Spinal cord (tissue), 10 donors: Measurements from ENCODE around the gene CRYBB3. TPM values are rescaled to one million over a fixed set of nuclear protein-coding genes. Genes with fewer than 3 reads are reported as not detected.

Experiments
- DNase-seq, 6 donors: peaks; one replicate each; pipeline versions ENCODE4 v3.0.0 to v3.0.0-alpha.2; 2013 to 2015; ENCODE audit warnings: low spot score in 6 of 6, low read depth in 4 of 6
- H3K27ac ChIP-seq: one replicate; pipeline ENCODE4 v1.5.1; 2013; ENCODE audit warnings: low read depth, low read length, control low read depth
- H3K27me3 ChIP-seq: one replicate; pipeline ENCODE4 v1.6.1; 2013; ENCODE audit warnings: low read length; ENCODE audit not compliant: control insufficient read depth, insufficient read depth
- H3K36me3 ChIP-seq: one replicate; pipeline ENCODE4 v1.6.1; 2013; ENCODE audit warnings: low read length; ENCODE audit not compliant: control insufficient read depth, insufficient read depth
- H3K4me1 ChIP-seq: one replicate; pipeline ENCODE4 v1.6.1; 2013; ENCODE audit warnings: low read length; ENCODE audit not compliant: control insufficient read depth, insufficient read depth
- H3K4me3 ChIP-seq: one replicate; pipeline ENCODE4 v1.5.1; 2013; ENCODE audit warnings: low read depth, low read length, control low read depth
- H3K9me3 ChIP-seq: one replicate; pipeline ENCODE4 v1.6.1; 2013; ENCODE audit warnings: low read length; ENCODE audit not compliant: control insufficient read depth, insufficient read depth
- WGBS: methylation state at CpG from one replicate; pipeline ENCODE4 v1.1.5; 2013; ENCODE audit warnings: missing lambda C conversion rate; ENCODE audit not compliant: insufficient coverage; 5-methylcytosine and 5-hydroxymethylcytosine counted together
- polyA plus RNA-seq, 2 donors: library from polyadenylated mRNA; unstranded; fragments of 120-200 nt; gene quantifications; one replicate each; pipeline ENCODE4 v1.2.1, GENCODE V29; 2013; ENCODE audit not compliant: insufficient read length in 2 of 2
- total RNA-seq, 2 donors: library from RNA; depleted of rRNA in 1 of 2; stranded (reverse); fragments of 120-200 nt in 1 of 2; fragments of >200 nt in 1 of 2; gene quantifications; one replicate each; pipeline versions ENCODE4 v1.2.3 to v1.2.4, GENCODE V29; 2013 to 2014
- donor health status: healthy.

CRYBB3 gene
- total and polyA plus RNA-seq, 4 donors = 0.28 to 1.6 (median 0.60) TPM; not detected in 1

- no peak overlapping the region for H3K27ac ChIP-seq
- no peaks in the 10 kb centered on the region for H3K27me3 ChIP-seq
- H3K9me3 ChIP-seq = no peaks in the 10 kb centered on the region
- no peak for DNase-seq
- H3K4me1 ChIP-seq = no peaks in the 10 kb centered on the region
- peaks cover 46% of the 10 kb centered on the region for H3K36me3 ChIP-seq
- no peak overlapping the region for H3K4me3 ChIP-seq
- 84% methylated on average over 3 of the region's 3 CpGs for WGBS
Observed at GRCh38 chr22:25186140-25186539, 13.5 kb upstream of the CRYBB3 start.

- Histone ChIP-seq H3K4me1 (no peaks in the 10 kb centered on the region), H3K36me3 (peaks cover 45% of the 10 kb centered on the region), H3K27ac (no peak overlapping the region), H3K27me3 (no peaks in the 10 kb centered on the region), H3K9me3 (no peaks in the 10 kb centered on the region), H3K4me3 (no peak overlapping the region)
- 100% methylated on average over 2 of the region's 6 CpGs for WGBS
- no peak for DNase-seq
Observed at GRCh38 chr22:25187469-25187868, 12.2 kb upstream of the CRYBB3 start.

- no peaks in the 10 kb centered on the region for H3K27me3 ChIP-seq
- no peaks in the 10 kb centered on the region for H3K9me3 ChIP-seq
- no peak overlapping the region for H3K4me3 ChIP-seq
- H3K36me3 ChIP-seq = peaks cover 23% of the 10 kb centered on the region
- no peak for DNase-seq
- 95% methylated on average over 9 of the region's 12 CpGs for WGBS
- no peak overlapping the region for H3K27ac ChIP-seq
- peaks cover 2% of the 10 kb centered on the region for H3K4me1 ChIP-seq
Observed at GRCh38 chr22:25192406-25192805, 7.3 kb upstream of the CRYBB3 start.

- Histone ChIP-seq H3K27me3 (no peaks in the 10 kb centered on the region), H3K27ac (no peak overlapping the region), H3K36me3 (peaks cover 24% of the 10 kb centered on the region), H3K9me3 (no peaks in the 10 kb centered on the region), H3K4me3 (no peak overlapping the region), H3K4me1 (peaks cover 3% of the 10 kb centered on the region)
- no peak for DNase-seq
- WGBS = no CpG with 5 or more reads among the region's 4 CpGs
Observed at GRCh38 chr22:25193130-25193529, 6.5 kb upstream of the CRYBB3 start.

- no peak for DNase-seq
- Histone ChIP-seq H3K27ac (no peak overlapping the region), H3K36me3 (peaks cover 24% of the 10 kb centered on the region), H3K4me1 (peaks cover 3% of the 10 kb centered on the region), H3K9me3 (no peaks in the 10 kb centered on the region), H3K4me3 (no peak overlapping the region), H3K27me3 (no peaks in the 10 kb centered on the region)
- 50% methylated on average over 1 of the region's 3 CpGs for WGBS
Observed at GRCh38 chr22:25193548-25193947, 6.1 kb upstream of the CRYBB3 start.

- 85% methylated on average over 5 of the region's 5 CpGs for WGBS
- no peaks in the 10 kb centered on the region for H3K9me3 ChIP-seq
Observed at GRCh38 chr22:25196326-25196725, 3.3 kb upstream of the CRYBB3 start.

GRCh38 chr22:25197340-25197739, 2.3 kb upstream of the CRYBB3 start:
- no peaks in the 10 kb centered on the region for H3K9me3 ChIP-seq
- no peaks in the 10 kb centered on the region for H3K27me3 ChIP-seq
- peaks cover 5% of the 10 kb centered on the region for H3K4me1 ChIP-seq
- WGBS = 49% methylated on average over 4 of the region's 4 CpGs
- DNase-seq = peak in 3 of 6 donors; percentile 6 to 40 (median 33)
- H3K4me3 ChIP-seq = no peak overlapping the region
- H3K36me3 ChIP-seq = peaks cover 21% of the 10 kb centered on the region
- H3K27ac ChIP-seq = no peak overlapping the region

More at GRCh38 chr22:25196326-25196725, 3.3 kb upstream of the CRYBB3 start:
- no peaks in the 10 kb centered on the region for H3K27me3 ChIP-seq
- peaks cover 3% of the 10 kb centered on the region for H3K4me1 ChIP-seq
- peaks cover 23% of the 10 kb centered on the region for H3K36me3 ChIP-seq
- no peak for DNase-seq
- H3K27ac ChIP-seq = no peak overlapping the region
- no peak overlapping the region for H3K4me3 ChIP-seq

GRCh38 chr22:25200967-25201366, 1.3 kb downstream of the CRYBB3 start:
- H3K9me3 ChIP-seq = no peaks in the 10 kb centered on the region
- peaks cover 7% of the 10 kb centered on the region for H3K4me1 ChIP-seq
- H3K4me3 ChIP-seq = no peak overlapping the region
- no peaks in the 10 kb centered on the region for H3K27me3 ChIP-seq
- no peak for DNase-seq
- H3K36me3 ChIP-seq = peaks cover 14% of the 10 kb centered on the region
- 91% methylated on average over 7 of the region's 7 CpGs for WGBS
- no peak overlapping the region for H3K27ac ChIP-seq

GRCh38 chr22:25201557-25202273, 2.1 kb downstream of the CRYBB3 start:
- Histone ChIP-seq H3K36me3 (peaks cover 14% of the 10 kb centered on the region), H3K9me3 (no peaks in the 10 kb centered on the region), H3K4me3 (no peak overlapping the region), H3K27me3 (no peaks in the 10 kb centered on the region), H3K4me1 (peaks cover 7% of the 10 kb centered on the region), H3K27ac (no peak overlapping the region)
- 72% methylated on average over 8 of the region's 10 CpGs for WGBS
- DNase-seq = no peak

GRCh38 chr22:25202290-25202921, 2.7 kb downstream of the CRYBB3 start:
- WGBS = 47% methylated on average over 12 of the region's 15 CpGs
- Histone ChIP-seq H3K9me3 (no peaks in the 10 kb centered on the region), H3K4me1 (peaks cover 5% of the 10 kb centered on the region), H3K4me3 (no peak overlapping the region), H3K27ac (no peak overlapping the region), H3K27me3 (no peaks in the 10 kb centered on the region), H3K36me3 (peaks cover 11% of the 10 kb centered on the region)
- DNase-seq = peak; percentile 43 to 92 (median 56)
